GM23338 (cell line): ENCODE data around the gene ANKRD50.

Experiments
- CTCF ChIP-seq, 2 experiments: fragments of 200-600 bp in 1 of 2; sonication (generic) in 1 of 2; conservative IDR thresholded peaks; 2 replicates each; pipeline versions ENCODE4 v1.5.1 to v1.6.1; 2016 to 2017; ENCODE audit warnings: antibody characterized with exemption in 2 of 2, low read depth in 2 of 2, mild to moderate bottlenecking in 2 of 2, moderate library complexity in 1 of 2
- EZH2phosphoT487 ChIP-seq: fragments of 200-600 bp; sonication (generic); IDR thresholded peaks from one replicate; pipeline ENCODE4 v1.8.1; 2018; ENCODE audit warnings: antibody characterized with exemption; ENCODE audit not compliant: unreplicated experiment
- JUNB ChIP-seq: IDR thresholded peaks from one replicate; pipeline ENCODE4 v1.6.1; 2016; ENCODE audit warnings: antibody characterized with exemption; ENCODE audit not compliant: unreplicated experiment
- POLR2AphosphoS5 ChIP-seq: IDR thresholded peaks from 2 replicates; pipeline ENCODE4 v1.6.1; 2016; ENCODE audit warnings: antibody characterized with exemption, low read depth

- TF ChIP-seq CTCF (conservative IDR thresholded peaks at IDR 0.05; ENCODE audit: low read depth in 2 of 2), result no peak
- no peak for TF ChIP-seq JUNB
- TF ChIP-seq EZH2phosphoT487, result no peak
- no peak for TF ChIP-seq POLR2AphosphoS5
These were observed 82.9 kb downstream of the ANKRD50 start for GRCh38 chr4:124629681-124630080.
